Omental fat pad (tissue), 4 donors: ENCODE results near the gene S1PR5. TPM values are rescaled to one million over a fixed set of nuclear protein-coding genes. Genes with fewer than 3 reads are reported as not detected.

Source experiments
- ATAC-seq: fragments of 150-250 bp; one replicate; pipeline ENCODE4 v1.9.1; 2016; ENCODE audit warnings: mild to moderate bottlenecking, moderate library complexity; ENCODE audit not compliant: low FRiP score
- DNase-seq: peaks from one replicate; pipeline ENCODE4 v3.0.0-alpha.2; 2019; ENCODE audit warnings: low spot score
- total RNA-seq, 4 donors: library from RNA; depleted of rRNA; stranded (reverse); fragments of >200 nt; gene quantifications; one replicate each; pipeline ENCODE4 v1.1.0, GENCODE V29; 2016
- TF ChIP-seq, protein P1 (sequence below), 3 donors: fragments of 450-650 bp; IDR thresholded peaks; one replicate each; pipeline ENCODE4 v1.5.1; 2016 to 2017; ENCODE audit warnings: antibody characterized with exemption in 3 of 3, mild to moderate bottlenecking in 3 of 3, moderate library complexity in 2 of 3

S1PR5 gene
- total RNA-seq, 4 donors from 2014 or later: 0.47 to 0.72 (median 0.56) TPM

DNA sequence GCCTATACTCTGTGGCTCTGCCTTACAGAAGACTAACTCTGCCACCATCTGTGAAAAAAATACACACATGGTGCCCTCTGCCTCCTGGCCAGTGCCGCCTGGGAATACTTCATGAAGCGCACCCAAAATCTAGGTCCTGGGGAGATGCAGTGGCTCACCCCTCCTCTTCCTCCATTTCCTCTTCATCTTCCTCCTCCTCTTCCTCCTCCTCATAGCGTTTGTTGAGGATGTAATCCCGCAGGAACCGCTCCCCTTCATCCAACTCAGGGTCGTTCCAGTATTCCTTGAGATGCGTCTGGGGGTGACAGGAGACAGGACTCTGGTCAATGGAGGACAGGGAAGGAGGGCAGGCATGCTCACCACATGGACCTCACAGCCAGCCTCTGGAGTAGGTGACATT is 42.9 kb upstream of the S1PR5 start:
- TF ChIP-seq, protein P1, sequence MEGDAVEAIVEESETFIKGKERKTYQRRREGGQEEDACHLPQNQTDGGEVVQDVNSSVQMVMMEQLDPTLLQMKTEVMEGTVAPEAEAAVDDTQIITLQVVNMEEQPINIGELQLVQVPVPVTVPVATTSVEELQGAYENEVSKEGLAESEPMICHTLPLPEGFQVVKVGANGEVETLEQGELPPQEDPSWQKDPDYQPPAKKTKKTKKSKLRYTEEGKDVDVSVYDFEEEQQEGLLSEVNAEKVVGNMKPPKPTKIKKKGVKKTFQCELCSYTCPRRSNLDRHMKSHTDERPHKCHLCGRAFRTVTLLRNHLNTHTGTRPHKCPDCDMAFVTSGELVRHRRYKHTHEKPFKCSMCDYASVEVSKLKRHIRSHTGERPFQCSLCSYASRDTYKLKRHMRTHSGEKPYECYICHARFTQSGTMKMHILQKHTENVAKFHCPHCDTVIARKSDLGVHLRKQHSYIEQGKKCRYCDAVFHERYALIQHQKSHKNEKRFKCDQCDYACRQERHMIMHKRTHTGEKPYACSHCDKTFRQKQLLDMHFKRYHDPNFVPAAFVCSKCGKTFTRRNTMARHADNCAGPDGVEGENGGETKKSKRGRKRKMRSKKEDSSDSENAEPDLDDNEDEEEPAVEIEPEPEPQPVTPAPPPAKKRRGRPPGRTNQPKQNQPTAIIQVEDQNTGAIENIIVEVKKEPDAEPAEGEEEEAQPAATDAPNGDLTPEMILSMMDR (IDR thresholded peaks at IDR 0.05): no peak
- DNase-seq (no peak), ATAC-seq (no peak)

DNA sequence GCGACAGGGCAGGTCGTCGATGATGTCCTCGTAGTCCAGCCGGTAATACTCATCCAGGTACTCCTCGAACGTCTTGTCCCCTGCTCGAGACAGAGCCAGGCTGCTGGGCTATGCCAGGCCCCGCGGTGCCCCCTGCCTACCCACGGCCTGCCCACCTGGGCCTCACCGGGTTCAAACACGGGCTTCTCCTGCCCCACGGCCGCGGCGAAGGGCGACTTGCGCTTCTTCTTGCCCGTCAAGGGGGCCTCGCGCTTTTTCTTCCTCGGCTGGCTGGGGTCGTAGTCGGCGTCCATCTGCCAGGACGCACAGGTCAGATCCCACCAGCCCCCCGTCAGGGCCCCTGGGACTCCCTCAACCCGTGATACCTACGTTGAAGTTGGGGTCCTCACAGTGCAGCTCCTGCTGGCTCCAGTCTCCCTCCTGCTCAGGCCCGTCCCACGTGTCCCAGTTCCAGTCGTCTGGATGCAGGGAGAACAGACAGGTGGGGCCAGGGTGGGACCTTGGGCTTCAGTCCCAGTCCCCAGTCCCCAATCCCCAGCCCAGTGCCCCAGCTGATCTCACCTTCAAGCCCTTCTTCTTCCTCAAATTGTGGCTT is 40.5 kb upstream of the S1PR5 start:
- no peak for DNase-seq
- ATAC-seq: no peak
- TF ChIP-seq, protein P1 (IDR thresholded peaks at IDR 0.05): no peak

DNA sequence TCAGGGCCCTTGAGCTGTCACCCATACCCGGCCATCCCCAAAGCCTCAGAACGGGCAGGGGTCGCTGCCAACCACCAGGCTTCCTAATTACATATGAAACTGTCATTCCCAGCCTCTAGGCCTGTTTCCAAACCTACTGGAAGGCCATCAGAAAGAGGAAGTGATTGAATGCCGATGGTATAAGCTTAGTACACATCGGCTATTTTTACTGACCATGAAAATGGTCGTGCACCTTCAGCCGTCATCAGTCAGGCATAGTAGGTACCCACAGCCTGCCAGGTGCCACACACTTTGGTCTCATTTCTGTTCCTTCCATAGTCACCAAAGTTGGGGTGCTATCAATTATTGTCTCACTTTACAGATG is 38.3 kb upstream of the S1PR5 start:
- no peak for ATAC-seq
- DNase-seq: no peak

DNA sequence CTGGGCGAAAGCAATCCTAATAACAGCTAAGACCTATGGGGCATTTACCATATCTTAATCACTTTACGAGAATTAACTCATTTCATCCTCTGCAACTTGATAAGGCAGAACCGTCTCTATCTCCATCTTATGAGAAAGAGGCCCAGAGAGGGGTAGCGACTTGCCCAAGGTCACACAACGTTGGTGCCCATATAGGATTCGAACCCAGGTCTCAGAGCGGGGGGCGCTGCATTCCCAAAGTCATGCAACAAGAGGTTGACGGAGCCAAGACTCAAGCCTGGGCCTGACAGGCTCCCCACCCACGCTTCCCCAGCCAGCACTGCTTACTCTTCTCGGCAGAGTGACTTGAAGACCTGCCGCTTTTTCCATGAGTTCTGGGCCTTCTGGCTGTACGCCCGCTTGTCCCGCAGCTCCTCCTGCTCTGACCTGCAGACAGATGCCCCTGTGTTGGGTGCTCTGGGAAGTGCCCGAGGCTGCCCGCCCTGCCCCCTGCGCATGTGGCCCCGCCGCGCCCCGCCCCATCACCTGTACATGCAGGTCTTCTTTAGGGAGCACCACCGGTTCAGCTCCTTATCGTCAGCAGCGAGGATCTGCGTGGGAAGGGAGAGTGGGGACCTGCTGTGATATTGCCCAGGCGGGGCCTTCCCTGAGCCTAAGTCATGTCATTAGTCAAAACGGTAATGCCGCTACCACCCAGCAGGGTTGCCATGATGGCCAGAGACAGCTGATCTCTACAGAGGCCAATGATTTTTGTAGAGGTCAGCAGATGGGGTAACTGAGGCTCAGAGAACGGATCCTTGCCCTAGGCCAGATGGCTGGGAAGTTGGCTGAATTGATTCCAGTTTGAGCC is 37.7 kb upstream of the S1PR5 start:
- TF ChIP-seq, protein P1 (IDR thresholded peaks at IDR 0.05): no peak
- no peak for DNase-seq
- ATAC-seq: no peak

More for the DNA sequence above, 38.3 kb upstream of the S1PR5 start:
- TF ChIP-seq, protein P1 (IDR thresholded peaks at IDR 0.05): no peak

DNA sequence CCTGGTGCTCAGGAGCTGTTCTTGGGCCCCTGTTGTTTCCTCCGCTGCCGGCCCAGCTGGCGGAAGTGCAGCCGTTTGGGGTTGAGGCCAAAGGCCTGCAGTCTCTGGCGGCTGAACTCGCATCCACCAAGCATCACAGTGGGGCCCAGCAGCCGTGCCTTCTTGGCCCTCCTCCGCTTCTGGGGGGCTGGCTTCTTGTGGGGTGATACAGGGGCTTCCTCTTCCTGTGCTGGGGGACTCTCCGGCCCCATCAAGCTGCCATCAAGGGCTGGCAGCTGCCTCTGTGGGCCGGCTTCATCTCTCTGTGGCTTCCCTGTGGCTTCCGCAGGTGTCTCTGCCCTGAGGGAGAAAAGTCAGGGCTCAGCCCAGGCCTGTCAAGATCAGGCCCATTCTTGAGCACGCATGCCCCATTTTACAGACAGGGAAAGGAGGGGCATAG is 36.7 kb upstream of the S1PR5 start:
- TF ChIP-seq, protein P1 (IDR thresholded peaks at IDR 0.05): no peak
- ATAC-seq (no peak), DNase-seq (no peak)

DNA sequence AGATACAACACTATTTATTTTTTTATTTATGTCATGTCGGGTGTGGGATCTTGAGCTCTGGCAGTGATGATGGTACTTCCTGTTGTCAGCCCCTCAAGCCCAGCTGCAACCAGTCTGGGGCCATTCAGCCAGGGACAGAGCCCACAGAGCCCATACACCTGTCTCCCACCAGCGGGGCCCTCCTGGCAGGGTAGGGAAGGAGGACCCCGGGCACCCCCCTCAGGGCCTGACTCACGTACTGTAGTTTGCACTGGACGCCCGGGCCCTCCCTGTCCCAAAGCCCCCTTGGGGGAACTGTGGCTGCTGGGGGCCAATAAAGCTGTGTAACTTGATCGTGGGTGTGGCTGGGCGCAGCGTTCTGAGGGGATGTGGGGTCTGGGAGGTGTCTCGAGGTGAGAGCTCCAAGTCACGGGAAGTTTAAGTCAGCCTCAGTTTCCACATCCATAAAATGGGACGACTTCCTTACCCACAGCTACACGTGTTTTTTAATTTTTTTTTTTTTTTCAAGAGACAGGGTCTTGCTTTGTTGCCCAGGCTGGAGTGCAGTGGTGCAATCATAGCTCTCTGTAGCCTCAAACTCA is 35.9 kb upstream of the S1PR5 start:
- no peak for DNase-seq
- no peak for ATAC-seq
- TF ChIP-seq, protein P1 (IDR thresholded peaks at IDR 0.05): no peak
